Measurements from ENCODE around the gene SERPINF2. TPM values are rescaled to one million over a fixed set of nuclear protein-coding genes. Genes with fewer than 3 reads are reported as not detected.
"Not testable (repeated sequence)": the region's sequence is repeated elsewhere in the genome, so short reads cannot be mapped to it uniquely, and the experiment has no call there.

The SERPINF2 gene
- total and polyA plus RNA-seq, 10 donors = 1.6 to 7.9 (median 5.0) TPM

GRCh38 chr17:1796800-1797199 is 54.1 kb downstream of the SERPINF2 start:
- Histone ChIP-seq H3K27ac (peak overlapping the region in 1 of 8 donors; percentile 11), H3K27me3 (replicated peaks in 1 of 7) (no peaks in the 10 kb centered on the region), H3K4me3 (no peak overlapping the region), H3K36me3 (peaks cover 0 to 72% (median 19%) of the 10 kb centered on the region in 6 donors), H3K4me1 (no peaks in the 10 kb centered on the region), H3K9me3 (no peaks in the 10 kb centered on the region)
- DNase-seq = no peak
- WGBS, 5 donors = 9 to 18% (median 16%) methylated on average over 1 of the region's 1 CpG
- TF ChIP-seq POLR2A (IDR thresholded peaks at IDR 0.05) = no peak
- intact Hi-C loops (cut with DNase I; ENCODE audit: low total_unique reads) = no loop called here

GRCh38 chr17:1797323-1797722 is 54.7 kb downstream of the SERPINF2 start:
- H3K4me1 ChIP-seq = no peaks in the 10 kb centered on the region
- WGBS, 5 donors = 65 to 79% (median 71%) methylated on average over 3 of the region's 3 CpGs
- no peak overlapping the region for H3K4me3 ChIP-seq
- intact Hi-C loops (cut with DNase I; ENCODE audit: low total_unique reads) = no loop called here
- H3K27me3 ChIP-seq (replicated peaks in 1 of 7) = no peaks in the 10 kb centered on the region
- no peaks in the 10 kb centered on the region for H3K9me3 ChIP-seq
- no peak for DNase-seq
- H3K27ac ChIP-seq = no peak overlapping the region
- H3K36me3 ChIP-seq = peaks cover 0 to 72% (median 22%) of the 10 kb centered on the region in 6 donors
- TF ChIP-seq POLR2A (IDR thresholded peaks at IDR 0.05) = no peak
- no peak for TF ChIP-seq POLR2AphosphoS5 (IDR thresholded peaks at IDR 0.05)
- no peak for TF ChIP-seq CTCF (IDR thresholded peaks at IDR 0.05 in 8 of 11, conservative IDR thresholded peaks at IDR 0.05 in 3 of 11)

- intact Hi-C loops (cut with DNase I; ENCODE audit: low total_unique reads); H3K27ac ChIP-seq; H3K9me3 ChIP-seq; DNase-seq; H3K4me3 ChIP-seq; H3K4me1 ChIP-seq; H3K27me3 ChIP-seq (replicated peaks in 1 of 7): not testable (repeated sequence)
- WGBS, 5 donors = 94 to 98% (median 96%) methylated on average over 8 of the region's 8 CpGs
- peaks cover 0 to 72% (median 27%) of the 10 kb centered on the region in 6 donors for H3K36me3 ChIP-seq
Measured at GRCh38 chr17:1797846-1798245, 55.2 kb downstream of the SERPINF2 start.

GRCh38 chr17:1800240-1800639 is 57.6 kb downstream of the SERPINF2 start:
- intact Hi-C loops (cut with DNase I; ENCODE audit: low total_unique reads) = no loop called here
- no peak overlapping the region for H3K4me3 ChIP-seq
- WGBS, 5 donors = 96 to 100% (median 96%) methylated on average over 5 to 7 of the region's 7 CpGs
- peak; percentile 25 for DNase-seq
- H3K9me3 ChIP-seq = no peaks in the 10 kb centered on the region
- H3K4me1 ChIP-seq = no peaks in the 10 kb centered on the region
- H3K36me3 ChIP-seq = peaks cover 0 to 88% (median 34%) of the 10 kb centered on the region in 6 donors
- H3K27me3 ChIP-seq (replicated peaks in 1 of 7) = no peaks in the 10 kb centered on the region
- TF ChIP-seq POLR2A (IDR thresholded peaks at IDR 0.05) (no peak), CTCF (IDR thresholded peaks at IDR 0.05 in 8 of 11, conservative IDR thresholded peaks at IDR 0.05 in 3 of 11) (no peak), POLR2AphosphoS5 (IDR thresholded peaks at IDR 0.05) (no peak)
- no peak overlapping the region for H3K27ac ChIP-seq

- H3K4me3 ChIP-seq = no peak overlapping the region
- H3K4me1 ChIP-seq = no peaks in the 10 kb centered on the region
- H3K9me3 ChIP-seq = no peaks in the 10 kb centered on the region
- H3K36me3 ChIP-seq = peaks cover 0 to 92% (median 34%) of the 10 kb centered on the region in 6 donors
- no peaks in the 10 kb centered on the region for H3K27me3 ChIP-seq (replicated peaks in 1 of 7)
- no peak overlapping the region for H3K27ac ChIP-seq
- intact Hi-C loops (cut with DNase I; ENCODE audit: low total_unique reads) = no loop called here
- WGBS, 5 donors = 84 to 89% (median 88%) methylated on average over 4 of the region's 4 CpGs
- DNase-seq = no peak
- TF ChIP-seq POLR2AphosphoS5 (IDR thresholded peaks at IDR 0.05) (no peak), CTCF (IDR thresholded peaks at IDR 0.05 in 8 of 11, conservative IDR thresholded peaks at IDR 0.05 in 3 of 11) (no peak), POLR2A (IDR thresholded peaks at IDR 0.05) (no peak)
Measured at GRCh38 chr17:1800712-1801111, 58.0 kb downstream of the SERPINF2 start.

Data from spleen (tissue), 11 donors.